NB4 (cell line): ENCODE results near the gene TMEM229B.

Experiments
- MAX ChIP-seq: IDR thresholded peaks from 2 replicates; pipeline ENCODE4 v1.6.1; 2011; ENCODE audit warnings: low read depth, low read length
- MYC ChIP-seq: IDR thresholded peaks from 2 replicates; pipeline ENCODE4 v1.6.1; 2011; ENCODE audit warnings: low read depth, low read length
- POLR2A ChIP-seq: IDR thresholded peaks from 2 replicates; pipeline ENCODE4 v1.6.1; 2011; ENCODE audit warnings: mild to moderate bottlenecking; ENCODE audit not compliant: insufficient read length; ENCODE audit errors: extremely low read depth
- TF ChIP-seq, protein P1 (sequence below): IDR thresholded peaks from one replicate; pipeline ENCODE4 v1.5.1; 2012; ENCODE audit warnings: low read depth, low read length

GRCh38 chr14:67522270-67522669 lies 33.7 kb upstream of the TMEM229B start:
- TF ChIP-seq POLR2A (no peak), MAX (no peak), MYC (no peak)
- TF ChIP-seq, protein P1, sequence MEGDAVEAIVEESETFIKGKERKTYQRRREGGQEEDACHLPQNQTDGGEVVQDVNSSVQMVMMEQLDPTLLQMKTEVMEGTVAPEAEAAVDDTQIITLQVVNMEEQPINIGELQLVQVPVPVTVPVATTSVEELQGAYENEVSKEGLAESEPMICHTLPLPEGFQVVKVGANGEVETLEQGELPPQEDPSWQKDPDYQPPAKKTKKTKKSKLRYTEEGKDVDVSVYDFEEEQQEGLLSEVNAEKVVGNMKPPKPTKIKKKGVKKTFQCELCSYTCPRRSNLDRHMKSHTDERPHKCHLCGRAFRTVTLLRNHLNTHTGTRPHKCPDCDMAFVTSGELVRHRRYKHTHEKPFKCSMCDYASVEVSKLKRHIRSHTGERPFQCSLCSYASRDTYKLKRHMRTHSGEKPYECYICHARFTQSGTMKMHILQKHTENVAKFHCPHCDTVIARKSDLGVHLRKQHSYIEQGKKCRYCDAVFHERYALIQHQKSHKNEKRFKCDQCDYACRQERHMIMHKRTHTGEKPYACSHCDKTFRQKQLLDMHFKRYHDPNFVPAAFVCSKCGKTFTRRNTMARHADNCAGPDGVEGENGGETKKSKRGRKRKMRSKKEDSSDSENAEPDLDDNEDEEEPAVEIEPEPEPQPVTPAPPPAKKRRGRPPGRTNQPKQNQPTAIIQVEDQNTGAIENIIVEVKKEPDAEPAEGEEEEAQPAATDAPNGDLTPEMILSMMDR = no peak
